ENCODE measurements around the gene SLC45A2.

SLC45A2 gene

GRCh38 chr5:33905381-33905780 lies 79.1 kb downstream of the SLC45A2 start:
- H3K27me3 ChIP-seq (ENCODE audit: insufficient read depth, low read depth) = no peaks in the 10 kb centered on the region
- H3K4me1 ChIP-seq (ENCODE audit: low read depth, poor library complexity, severe bottlenecking) = no peaks in the 10 kb centered on the region
- no peak overlapping the region for H3K4me2 ChIP-seq
- no peak overlapping the region for H2AFZ ChIP-seq (ENCODE audit: low read depth)
- no peak overlapping the region for H3K9ac ChIP-seq
- H4K20me1 ChIP-seq (ENCODE audit: insufficient read depth) = no peaks in the 10 kb centered on the region
- H3K79me2 ChIP-seq (ENCODE audit: insufficient read depth, low read depth) = no peaks in the 10 kb centered on the region
- TF ChIP-seq CTCF (conservative IDR thresholded peaks at IDR 0.05; ENCODE audit: low read depth, low read length) = no peak
- no peaks in the 10 kb centered on the region for H3K36me3 ChIP-seq (ENCODE audit: insufficient read depth)
- no peak overlapping the region for H3K4me3 ChIP-seq (IDR thresholded peaks at IDR 0.05; ENCODE audit: insufficient read depth, low read depth, low read length)
- H3K27ac ChIP-seq = no peak overlapping the region

- Histone ChIP-seq H3K36me3 (ENCODE audit: insufficient read depth) (no peaks in the 10 kb centered on the region), H2AFZ (ENCODE audit: low read depth) (no peak overlapping the region), H4K20me1 (ENCODE audit: insufficient read depth) (no peaks in the 10 kb centered on the region), H3K27me3 (ENCODE audit: insufficient read depth, low read depth) (no peaks in the 10 kb centered on the region), H3K4me2 (no peak overlapping the region), H3K79me2 (ENCODE audit: insufficient read depth, low read depth) (no peaks in the 10 kb centered on the region), H3K9ac (no peak overlapping the region), H3K27ac (no peak overlapping the region), H3K4me3 (IDR thresholded peaks at IDR 0.05; ENCODE audit: insufficient read depth, low read depth, low read length) (no peak overlapping the region), H3K4me1 (ENCODE audit: low read depth, poor library complexity, severe bottlenecking) (no peaks in the 10 kb centered on the region)
- no peak for TF ChIP-seq CTCF (conservative IDR thresholded peaks at IDR 0.05; ENCODE audit: low read depth, low read length)
Observed at GRCh38 chr5:33903118-33903517, 81.4 kb downstream of the SLC45A2 start.

- Histone ChIP-seq H3K36me3 (ENCODE audit: insufficient read depth) (no peaks in the 10 kb centered on the region), H4K20me1 (ENCODE audit: insufficient read depth) (no peaks in the 10 kb centered on the region), H3K27me3 (ENCODE audit: insufficient read depth, low read depth) (no peaks in the 10 kb centered on the region), H3K27ac (no peak overlapping the region), H3K79me2 (ENCODE audit: insufficient read depth, low read depth) (no peaks in the 10 kb centered on the region), H3K4me2 (no peak overlapping the region), H3K4me1 (ENCODE audit: low read depth, poor library complexity, severe bottlenecking) (no peaks in the 10 kb centered on the region), H3K4me3 (IDR thresholded peaks at IDR 0.05; ENCODE audit: insufficient read depth, low read depth, low read length) (no peak overlapping the region), H3K9ac (no peak overlapping the region), H2AFZ (ENCODE audit: low read depth) (no peak overlapping the region)
- no peak for TF ChIP-seq CTCF (conservative IDR thresholded peaks at IDR 0.05; ENCODE audit: low read depth, low read length)
Observed at GRCh38 chr5:33901156-33901555, 83.3 kb downstream of the SLC45A2 start.

Measured in KMS-11 (cell line).